Measurements from ENCODE around the gene SMPD4.
"Not testable (repeated sequence)": the region's sequence is repeated elsewhere in the genome, so short reads cannot be mapped to it uniquely, and the experiment has no call there.

The SMPD4 gene

GRCh38 chr2:130181325-130181879 is at the start of gene SMPD4:
Gene SMPD4 (minus strand): TSS chr2:130181602. CDS start chr2:130176592, 5,010 bp downstream.
- ChIA-PET POLR2A (interaction anchor here (0.6 kb wide), 2 partner anchors 103 to 161 kb away, joined by 3 read pairs; no protein-coding TSS in a partner anchor), CTCF (interaction anchor here (0.6 to 2.4 kb wide), 11 partner anchors 10 to 173 kb away, joined by 3 to 20 read pairs (median 3); partner anchors contain the start of genes CCDC74B and IMP4)
- DNase-seq (ENCODE audit: extremely low spot score), result peak; percentile 92
- TF ChIP-seq CTCF (IDR thresholded peaks at IDR 0.05; ENCODE audit: control extremely low read depth, extremely low read depth, low read depth, missing control alignments), result no peak

GRCh38 chr2:130230907-130231306 is 49.5 kb upstream of the SMPD4 start:
- CTCF ChIA-PET; POLR2A ChIA-PET; DNase-seq (ENCODE audit: extremely low spot score): not testable (repeated sequence)

- DNase-seq (ENCODE audit: extremely low spot score); CTCF ChIA-PET; POLR2A ChIA-PET: not testable (repeated sequence)
Measured at GRCh38 chr2:130230376-130230775, 49.0 kb upstream of the SMPD4 start.

GRCh38 chr2:130229161-130229510 is 47.7 kb upstream of the SMPD4 start:
- CTCF ChIA-PET, POLR2A ChIA-PET: not testable (repeated sequence)
- DNase-seq (ENCODE audit: extremely low spot score), result peak; percentile 56

- CTCF ChIA-PET; POLR2A ChIA-PET; DNase-seq (ENCODE audit: extremely low spot score): not testable (repeated sequence)
Measured at GRCh38 chr2:130228467-130229160, 47.2 kb upstream of the SMPD4 start.

- CTCF ChIA-PET; DNase-seq (ENCODE audit: extremely low spot score); POLR2A ChIA-PET: not testable (repeated sequence)
Measured at GRCh38 chr2:130228005-130228404, 46.6 kb upstream of the SMPD4 start.

- CTCF ChIA-PET, result interaction anchor here (1.3 kb wide), 1 partner anchor 42 kb away, joined by 3 read pairs; the partner anchor contains the start of gene SMPD4
Measured at GRCh38 chr2:130222523-130222922, 41.1 kb upstream of the SMPD4 start.

GRCh38 chr2:130220505-130220904 is 39.1 kb upstream of the SMPD4 start:
- CTCF ChIA-PET; DNase-seq (ENCODE audit: extremely low spot score); POLR2A ChIA-PET: not testable (repeated sequence)

More at GRCh38 chr2:130222523-130222922, 41.1 kb upstream of the SMPD4 start:
- DNase-seq (ENCODE audit: extremely low spot score); POLR2A ChIA-PET: not testable (repeated sequence)

- POLR2A ChIA-PET; CTCF ChIA-PET; DNase-seq (ENCODE audit: extremely low spot score): not testable (repeated sequence)
Measured at GRCh38 chr2:130219147-130219546, 37.7 kb upstream of the SMPD4 start.

- DNase-seq (ENCODE audit: extremely low spot score); POLR2A ChIA-PET; CTCF ChIA-PET: not testable (repeated sequence)
Measured at GRCh38 chr2:130207051-130207450, 25.6 kb upstream of the SMPD4 start.

GRCh38 chr2:130203150-130203549 is 21.7 kb upstream of the SMPD4 start:
- CTCF ChIA-PET, result not testable (repeated sequence)

GRCh38 chr2:130202518-130202917 is 21.1 kb upstream of the SMPD4 start:
- POLR2A ChIA-PET; DNase-seq (ENCODE audit: extremely low spot score); CTCF ChIA-PET: not testable (repeated sequence)

More at GRCh38 chr2:130203150-130203549, 21.7 kb upstream of the SMPD4 start:
- POLR2A ChIA-PET; DNase-seq (ENCODE audit: extremely low spot score): not testable (repeated sequence)

GRCh38 chr2:130198343-130198742 is 16.9 kb upstream of the SMPD4 start, which contains the start of gene TUBA3E:
Gene TUBA3E (minus strand): TSS chr2:130198439. CDS start chr2:130198360, 79 bp downstream.
- POLR2A ChIA-PET, result no interaction called here
- no peak for TF ChIP-seq CTCF (IDR thresholded peaks at IDR 0.05; ENCODE audit: control extremely low read depth, extremely low read depth, low read depth, missing control alignments)
- CTCF ChIA-PET, result no interaction called here
- no peak for DNase-seq (ENCODE audit: extremely low spot score)

- DNase-seq (ENCODE audit: extremely low spot score); CTCF ChIA-PET; POLR2A ChIA-PET: not testable (repeated sequence)
Measured at GRCh38 chr2:130196052-130196451, 14.7 kb upstream of the SMPD4 start.

GRCh38 chr2:130195089-130195635 is 13.8 kb upstream of the SMPD4 start:
- CTCF ChIA-PET; DNase-seq (ENCODE audit: extremely low spot score); POLR2A ChIA-PET: not testable (repeated sequence)

- DNase-seq (ENCODE audit: extremely low spot score); CTCF ChIA-PET; POLR2A ChIA-PET: not testable (repeated sequence)
Measured at GRCh38 chr2:130193824-130194223, 12.4 kb upstream of the SMPD4 start.

All from GM10248 (cell line).